ENCODE results near the gene SHISAL1. TPM values are rescaled to one million over a fixed set of nuclear protein-coding genes. Genes with fewer than 3 reads are reported as not detected.

The SHISAL1 gene
- total RNA-seq, 1 donor from 2014 or later = 7.5 TPM

DNA sequence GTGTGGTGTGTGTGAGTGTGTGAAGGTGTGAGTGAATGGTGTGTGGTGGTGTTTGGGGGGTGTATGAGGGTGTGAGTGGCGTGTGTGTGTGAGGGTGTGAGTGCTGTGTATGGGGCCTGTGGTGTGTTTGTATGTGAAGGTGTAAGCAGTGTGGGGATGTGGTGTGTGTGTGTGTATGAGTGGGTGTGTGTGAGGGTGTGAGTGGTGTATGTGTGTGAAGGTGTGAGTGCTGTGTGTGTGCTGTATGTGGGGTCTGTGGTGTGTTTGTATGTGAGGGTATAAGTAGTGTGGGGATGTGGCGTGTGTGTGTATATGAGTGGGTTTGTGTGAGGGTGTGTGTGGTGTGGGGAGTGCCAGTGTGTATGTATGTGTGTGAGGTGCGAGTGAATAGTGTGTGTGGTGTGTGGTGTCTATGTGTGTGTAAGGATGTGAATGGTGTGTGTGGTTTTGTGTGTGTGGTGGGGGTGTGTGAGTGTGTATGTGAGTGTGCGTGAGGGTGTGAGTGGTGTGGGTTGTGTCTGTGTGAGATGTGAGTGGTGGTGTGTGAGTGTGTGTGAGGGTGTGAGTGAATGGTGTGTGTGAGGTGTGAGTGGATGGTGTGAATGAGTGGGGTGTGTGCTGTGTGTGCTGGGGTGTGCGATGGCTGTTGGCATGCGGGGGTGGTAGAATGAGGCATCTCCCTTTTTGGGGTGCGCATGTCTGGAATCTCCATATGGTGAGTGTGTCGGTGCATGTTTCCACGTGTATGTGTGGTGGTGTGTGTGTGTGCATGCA lies 22.5 kb upstream of the SHISAL1 start:
- Mint-ChIP-seq H3K27me3 (ENCODE audit: low read depth) (peaks cover 7% of the 10 kb centered on the region), H3K36me3 (ENCODE audit: low read depth) (no peaks in the 10 kb centered on the region), H3K4me1 (ENCODE audit: low read depth) (peaks cover 13% of the 10 kb centered on the region), H3K27ac (ENCODE audit: unreplicated experiment) (no peak overlapping the region), H3K9me3 (ENCODE audit: low read depth) (no peaks in the 10 kb centered on the region), H3K4me3 (ENCODE audit: unreplicated experiment) (no peak overlapping the region)
- TF ChIP-seq, protein P1, sequence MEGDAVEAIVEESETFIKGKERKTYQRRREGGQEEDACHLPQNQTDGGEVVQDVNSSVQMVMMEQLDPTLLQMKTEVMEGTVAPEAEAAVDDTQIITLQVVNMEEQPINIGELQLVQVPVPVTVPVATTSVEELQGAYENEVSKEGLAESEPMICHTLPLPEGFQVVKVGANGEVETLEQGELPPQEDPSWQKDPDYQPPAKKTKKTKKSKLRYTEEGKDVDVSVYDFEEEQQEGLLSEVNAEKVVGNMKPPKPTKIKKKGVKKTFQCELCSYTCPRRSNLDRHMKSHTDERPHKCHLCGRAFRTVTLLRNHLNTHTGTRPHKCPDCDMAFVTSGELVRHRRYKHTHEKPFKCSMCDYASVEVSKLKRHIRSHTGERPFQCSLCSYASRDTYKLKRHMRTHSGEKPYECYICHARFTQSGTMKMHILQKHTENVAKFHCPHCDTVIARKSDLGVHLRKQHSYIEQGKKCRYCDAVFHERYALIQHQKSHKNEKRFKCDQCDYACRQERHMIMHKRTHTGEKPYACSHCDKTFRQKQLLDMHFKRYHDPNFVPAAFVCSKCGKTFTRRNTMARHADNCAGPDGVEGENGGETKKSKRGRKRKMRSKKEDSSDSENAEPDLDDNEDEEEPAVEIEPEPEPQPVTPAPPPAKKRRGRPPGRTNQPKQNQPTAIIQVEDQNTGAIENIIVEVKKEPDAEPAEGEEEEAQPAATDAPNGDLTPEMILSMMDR (IDR thresholded peaks at IDR 0.05) = no peak
- no peak for DNase-seq (ENCODE audit: low spot score)

DNA sequence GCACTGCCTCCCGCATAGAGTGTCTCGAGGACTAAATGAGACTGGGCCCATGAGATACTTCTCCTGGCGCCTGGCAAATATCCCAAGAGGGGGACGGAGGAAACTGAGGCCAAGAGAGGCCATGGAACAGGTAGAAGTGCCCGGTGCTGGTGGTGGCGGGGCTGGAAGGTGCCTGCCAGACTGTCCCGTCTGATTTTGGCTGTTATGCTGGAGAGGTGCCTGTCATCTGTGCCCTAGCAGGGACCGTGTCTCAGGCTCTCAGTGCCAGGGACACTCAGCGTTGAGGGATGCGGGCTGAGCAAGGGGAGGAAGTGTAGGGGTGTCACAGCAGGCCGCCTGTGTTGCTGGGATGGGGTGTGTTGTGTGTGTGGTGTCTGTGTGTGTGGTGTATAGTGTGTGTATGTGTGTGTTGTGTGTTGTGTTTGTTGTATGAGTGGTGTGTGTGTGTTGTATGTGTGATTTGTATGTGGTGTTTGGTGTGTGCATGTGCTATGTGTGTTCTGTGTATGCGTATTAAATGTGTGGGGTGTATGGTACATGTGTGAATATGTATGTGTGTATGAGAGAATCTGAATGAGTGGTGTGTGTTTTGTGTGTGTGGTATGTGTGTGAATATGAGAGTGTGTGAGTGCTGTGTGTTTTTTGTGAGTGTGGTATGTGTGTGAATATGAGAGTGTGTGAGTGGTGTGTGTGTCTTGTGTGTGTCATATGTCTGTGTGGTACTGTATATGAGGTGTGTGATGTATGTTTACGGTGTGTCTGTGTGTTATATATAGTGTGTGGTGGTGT lies 21.3 kb upstream of the SHISAL1 start:
- Mint-ChIP-seq H3K36me3 (ENCODE audit: low read depth) (no peaks in the 10 kb centered on the region), H3K9me3 (ENCODE audit: low read depth) (no peaks in the 10 kb centered on the region), H3K4me3 (ENCODE audit: unreplicated experiment) (no peak overlapping the region), H3K27me3 (ENCODE audit: low read depth) (peaks cover 16% of the 10 kb centered on the region), H3K4me1 (ENCODE audit: low read depth) (peaks cover 20% of the 10 kb centered on the region), H3K27ac (ENCODE audit: unreplicated experiment) (no peak overlapping the region)
- TF ChIP-seq, protein P1 (IDR thresholded peaks at IDR 0.05) = no peak
- no peak for DNase-seq (ENCODE audit: low spot score)

DNA sequence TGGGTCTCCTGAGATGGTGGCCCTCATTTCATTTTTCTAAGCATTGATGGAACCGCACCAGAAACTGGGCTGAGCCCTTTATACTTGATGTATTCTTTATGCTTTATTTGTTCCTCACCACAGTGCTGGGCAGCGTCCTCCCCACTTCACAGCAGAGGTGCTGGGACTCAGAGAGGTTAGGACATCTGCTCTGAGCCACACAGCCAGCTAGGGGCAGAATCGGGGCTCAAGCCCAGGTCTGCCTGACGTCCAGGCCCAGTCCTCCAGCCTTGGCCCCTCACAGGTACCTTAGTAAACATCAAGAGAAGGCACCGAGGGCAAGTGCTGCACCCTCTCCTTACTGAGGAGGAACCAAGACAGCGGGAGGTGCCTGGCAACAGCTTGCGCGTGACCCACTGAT lies 20.2 kb upstream of the SHISAL1 start:
- no peak overlapping the region for H3K27ac Mint-ChIP-seq (ENCODE audit: unreplicated experiment)
- TF ChIP-seq, protein P1 (IDR thresholded peaks at IDR 0.05) = no peak
- no peak for DNase-seq (ENCODE audit: low spot score)
- H3K4me1 Mint-ChIP-seq (ENCODE audit: low read depth) = peaks cover 20% of the 10 kb centered on the region
- no peaks in the 10 kb centered on the region for H3K36me3 Mint-ChIP-seq (ENCODE audit: low read depth)
- no peak overlapping the region for H3K4me3 Mint-ChIP-seq (ENCODE audit: unreplicated experiment)
- H3K27me3 Mint-ChIP-seq (ENCODE audit: low read depth) = peaks cover 15% of the 10 kb centered on the region
- H3K9me3 Mint-ChIP-seq (ENCODE audit: low read depth) = no peaks in the 10 kb centered on the region

DNA sequence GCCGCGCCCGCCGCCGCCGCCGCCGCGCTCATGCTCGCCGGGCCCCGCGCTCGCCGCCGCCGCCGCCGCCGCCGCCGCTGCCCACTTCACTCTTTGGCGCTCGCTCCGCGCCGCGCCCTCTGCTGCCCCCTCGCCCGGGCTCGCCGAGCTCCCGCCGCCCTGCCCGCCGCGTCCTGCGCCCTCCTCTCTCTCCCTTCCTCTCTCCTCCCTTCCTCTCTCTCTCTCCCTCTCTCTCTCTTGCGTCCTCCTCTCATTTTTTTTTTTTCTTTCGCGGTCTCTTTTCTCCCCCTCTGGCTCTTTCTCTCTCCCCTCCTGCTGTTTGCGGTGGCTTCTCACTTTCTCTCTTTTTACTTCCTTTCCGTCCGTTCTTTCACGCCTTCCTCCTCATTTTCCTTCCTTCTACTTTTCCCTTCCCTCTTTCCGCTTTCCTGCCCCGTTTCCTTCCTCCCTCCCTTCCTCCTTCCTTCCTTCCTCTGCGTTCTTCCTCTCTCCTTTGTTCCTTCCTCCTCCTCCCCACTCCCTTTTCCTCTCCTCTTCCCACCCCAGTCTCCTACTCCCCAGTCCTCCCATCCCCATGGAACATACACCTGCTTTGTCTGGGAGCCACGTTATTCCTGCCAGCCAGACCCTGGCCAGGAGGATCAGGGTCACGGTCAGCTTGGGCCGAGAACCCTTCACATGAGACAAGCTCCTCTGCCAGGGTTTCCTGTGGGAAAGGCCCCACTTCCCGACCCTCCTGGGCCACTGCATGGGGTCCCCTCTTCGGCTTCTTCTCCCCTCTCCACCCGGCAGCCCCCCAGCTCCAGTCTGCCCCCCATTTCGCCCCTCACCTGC lies 19.3 kb upstream of the SHISAL1 start:
- DNase-seq (ENCODE audit: low spot score) = no peak

More for the DNA sequence above, 19.3 kb upstream of the SHISAL1 start:
- peaks cover 17% of the 10 kb centered on the region for H3K4me1 Mint-ChIP-seq (ENCODE audit: low read depth)
- TF ChIP-seq, protein P1 (IDR thresholded peaks at IDR 0.05) = peak; percentile 45
- H3K36me3 Mint-ChIP-seq (ENCODE audit: low read depth) = no peaks in the 10 kb centered on the region
- peaks cover 15% of the 10 kb centered on the region for H3K27me3 Mint-ChIP-seq (ENCODE audit: low read depth)
- no peaks in the 10 kb centered on the region for H3K9me3 Mint-ChIP-seq (ENCODE audit: low read depth)
- no peak overlapping the region for H3K27ac Mint-ChIP-seq (ENCODE audit: unreplicated experiment)
- peak overlapping the region; percentile 72 for H3K4me3 Mint-ChIP-seq (ENCODE audit: unreplicated experiment)
